Neural progenitor cell (in vitro differentiated cells): ENCODE results near the gene TBCK. TPM values are rescaled to one million over a fixed set of nuclear protein-coding genes. Genes with fewer than 3 reads are reported as not detected.

ENCODE experiments used
- DNase-seq: peaks from one replicate; pipeline ENCODE4 v3.0.0-alpha.2; 2016; ENCODE audit warnings: low spot score
- H2AFZ ChIP-seq: fragments of 200-600 bp; sonication (generic); replicated peaks from 2 replicates; pipeline ENCODE4 v1.6.1; 2016; ENCODE audit warnings: antibody characterized with exemption
- H3F3A ChIP-seq: fragments of 200-600 bp; sonication (generic); 2 replicates; pipeline ENCODE4 v1.6.1; 2016; ENCODE audit warnings: antibody characterized with exemption, low read depth
- H3K27ac ChIP-seq: fragments of 200-600 bp; sonication (generic); 2 replicates; pipeline ENCODE4 v1.5.1; 2016; ENCODE audit warnings: mild to moderate bottlenecking
- H3K27me3 ChIP-seq: fragments of 200-600 bp; sonication (generic); 2 replicates; pipeline ENCODE4 v1.6.1; 2016; ENCODE audit warnings: mild to moderate bottlenecking, moderate library complexity
- H3K36me3 ChIP-seq: fragments of 200-600 bp; sonication (generic); 2 replicates; pipeline ENCODE4 v1.5.1; 2016
- H3K4me1 ChIP-seq: fragments of 200-600 bp; sonication (generic); 2 replicates; pipeline ENCODE4 v1.6.1; 2016; ENCODE audit warnings: mixed run types
- H3K4me2 ChIP-seq: fragments of 200-600 bp; sonication (generic); 2 replicates; pipeline ENCODE4 v1.6.1; 2016
- H3K4me3 ChIP-seq: fragments of 200-600 bp; sonication (generic); 2 replicates; pipeline ENCODE4 v1.5.1; 2016
- H3K79me2 ChIP-seq: fragments of 200-600 bp; sonication (generic); 2 replicates; pipeline ENCODE4 v1.6.1; 2016; ENCODE audit warnings: low read depth
- H3K9ac ChIP-seq: fragments of 200-600 bp; sonication (generic); 2 replicates; pipeline ENCODE4 v1.6.1; 2016
- H3K9me3 ChIP-seq: fragments of 200-600 bp; sonication (generic); 2 replicates; pipeline ENCODE4 v1.5.1; 2016; ENCODE audit warnings: low read depth
- H4K20me1 ChIP-seq: fragments of 200-600 bp; sonication (generic); 2 replicates; pipeline ENCODE4 v1.6.1; 2016; ENCODE audit warnings: low read depth
- H3K27ac Mint-ChIP-seq: 3 replicates; pipeline ENCODE4 v1.8.0; 2021; ENCODE audit warnings: mixed read lengths
- H3K27me3 Mint-ChIP-seq: 2 replicates; pipeline ENCODE4 v1.8.0; 2022; ENCODE audit warnings: low read depth, mild to moderate bottlenecking, inconsistent platforms, moderate library complexity, mixed read lengths; ENCODE audit not compliant: insufficient read depth
- H3K36me3 Mint-ChIP-seq: 3 replicates; pipeline ENCODE4 v1.8.0; 2021; ENCODE audit warnings: mixed read lengths
- H3K4me1 Mint-ChIP-seq: 3 replicates; pipeline ENCODE4 v1.8.0; 2021; ENCODE audit warnings: mixed read lengths
- H3K4me3 Mint-ChIP-seq: 3 replicates; pipeline ENCODE4 v1.8.0; 2021; ENCODE audit warnings: mild to moderate bottlenecking, moderate library complexity, mixed read lengths
- H3K9me3 Mint-ChIP-seq: 3 replicates; pipeline ENCODE4 v1.8.0; 2020; ENCODE audit warnings: mixed read lengths
- CTCF ChIP-seq: fragments of 200-600 bp; sonication (generic); IDR thresholded peaks from 2 replicates; pipeline ENCODE4 v1.5.1; 2017; ENCODE audit warnings: antibody characterized with exemption, mild to moderate bottlenecking
- EZH2 ChIP-seq: fragments of 200-600 bp; sonication (generic); IDR thresholded peaks from 2 replicates; pipeline ENCODE4 v1.6.1; 2017; ENCODE audit warnings: antibody characterized with exemption, mild to moderate bottlenecking, moderate library complexity
- EZH2phosphoT487 ChIP-seq: fragments of 200-600 bp; sonication (generic); IDR thresholded peaks from 2 replicates; pipeline ENCODE4 v1.6.1; 2017; ENCODE audit warnings: antibody characterized with exemption
- total RNA-seq: library from RNA; depleted of rRNA; stranded (reverse); fragments of >200 nt; gene quantifications from 2 replicates; pipeline ENCODE4 v1.2.3, GENCODE V29; 2015; ENCODE audit warnings: low replicate concordance

The TBCK gene
- total RNA-seq, 1 donor from 2014 or later: 69.8 TPM

DNA sequence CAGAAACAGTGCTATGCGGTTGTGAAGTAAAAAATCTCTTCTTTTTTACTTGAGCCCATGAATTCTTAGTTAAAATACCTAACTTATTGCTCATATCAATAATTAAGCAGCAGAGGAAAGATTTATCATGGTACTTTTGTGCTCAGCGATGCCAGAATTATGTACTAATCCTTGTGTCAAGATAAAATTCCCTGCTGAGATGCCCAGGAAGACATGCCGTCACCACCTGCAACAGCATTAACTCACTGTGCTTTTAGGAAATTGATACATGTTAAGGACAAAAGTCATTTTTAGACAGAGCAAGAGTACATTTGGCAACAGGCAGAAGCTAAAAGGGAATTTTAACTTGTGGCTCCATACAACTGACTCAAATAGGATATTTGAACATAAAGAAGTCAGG lies 281.8 kb downstream of the TBCK start:
- no peak for DNase-seq
- Histone ChIP-seq H3K27ac (no peak overlapping the region), H3K4me1 (no peaks in the 10 kb centered on the region), H3K36me3 (no peaks in the 10 kb centered on the region), H3F3A (no peaks in the 10 kb centered on the region), H3K9me3 (no peaks in the 10 kb centered on the region), H3K9ac (no peak overlapping the region), H3K79me2 (no peaks in the 10 kb centered on the region), H3K4me2 (no peak overlapping the region), H4K20me1 (no peaks in the 10 kb centered on the region), H2AFZ (no peak overlapping the region), H3K27me3 (no peaks in the 10 kb centered on the region), H3K4me3 (no peak overlapping the region)
- TF ChIP-seq EZH2 (no peak), CTCF (no peak), EZH2phosphoT487 (no peak)
- Mint-ChIP-seq H3K27ac (no peak overlapping the region), H3K27me3 (no peaks in the 10 kb centered on the region), H3K9me3 (peaks cover 3% of the 10 kb centered on the region), H3K4me3 (no peak overlapping the region), H3K4me1 (peaks cover 5% of the 10 kb centered on the region), H3K36me3 (no peaks in the 10 kb centered on the region)

- Histone ChIP-seq H2AFZ (no peak overlapping the region), H3K4me3 (no peak overlapping the region), H3K36me3 (no peaks in the 10 kb centered on the region), H3K4me2 (no peak overlapping the region), H4K20me1 (no peaks in the 10 kb centered on the region), H3K9ac (no peak overlapping the region), H3K79me2 (no peaks in the 10 kb centered on the region), H3K27me3 (no peaks in the 10 kb centered on the region), H3K9me3 (no peaks in the 10 kb centered on the region), H3F3A (no peaks in the 10 kb centered on the region), H3K4me1 (no peaks in the 10 kb centered on the region), H3K27ac (no peak overlapping the region)
- no peaks in the 10 kb centered on the region for H3K27me3 Mint-ChIP-seq
- peaks cover 5% of the 10 kb centered on the region for H3K4me1 Mint-ChIP-seq
- H3K4me3 Mint-ChIP-seq: no peak overlapping the region
- H3K27ac Mint-ChIP-seq: no peak overlapping the region
- H3K36me3 Mint-ChIP-seq: no peaks in the 10 kb centered on the region
- TF ChIP-seq CTCF: no peak
- no peak for TF ChIP-seq EZH2
- TF ChIP-seq EZH2phosphoT487: no peak
- no peak for DNase-seq
- peaks cover 3% of the 10 kb centered on the region for H3K9me3 Mint-ChIP-seq
Measured at GRCh38 chr4:106033469-106033868, 282.5 kb downstream of the TBCK start.

GRCh38 chr4:106032851-106033286 lies 283.1 kb downstream of the TBCK start:
- no peak for DNase-seq

More at GRCh38 chr4:106032851-106033286, 283.1 kb downstream of the TBCK start:
- Histone ChIP-seq H3K9ac (no peak overlapping the region), H3K4me3 (no peak overlapping the region), H3K27ac (no peak overlapping the region), H2AFZ (no peak overlapping the region), H3K4me1 (no peaks in the 10 kb centered on the region), H3K36me3 (no peaks in the 10 kb centered on the region), H3K79me2 (no peaks in the 10 kb centered on the region), H4K20me1 (no peaks in the 10 kb centered on the region), H3K9me3 (no peaks in the 10 kb centered on the region), H3F3A (no peaks in the 10 kb centered on the region), H3K4me2 (no peak overlapping the region), H3K27me3 (no peaks in the 10 kb centered on the region)
- Mint-ChIP-seq H3K27ac (no peak overlapping the region), H3K4me1 (peaks cover 5% of the 10 kb centered on the region), H3K9me3 (peaks cover 3% of the 10 kb centered on the region), H3K36me3 (no peaks in the 10 kb centered on the region), H3K27me3 (no peaks in the 10 kb centered on the region), H3K4me3 (no peak overlapping the region)
- TF ChIP-seq EZH2phosphoT487 (no peak), EZH2 (no peak), CTCF (no peak)
